Measurements from ENCODE around the gene C12orf43.

Gene C12orf43

GRCh38 chr12:120979220-120979861, 36.9 kb downstream of the C12orf43 start:
- TF ChIP-seq, protein P1, sequence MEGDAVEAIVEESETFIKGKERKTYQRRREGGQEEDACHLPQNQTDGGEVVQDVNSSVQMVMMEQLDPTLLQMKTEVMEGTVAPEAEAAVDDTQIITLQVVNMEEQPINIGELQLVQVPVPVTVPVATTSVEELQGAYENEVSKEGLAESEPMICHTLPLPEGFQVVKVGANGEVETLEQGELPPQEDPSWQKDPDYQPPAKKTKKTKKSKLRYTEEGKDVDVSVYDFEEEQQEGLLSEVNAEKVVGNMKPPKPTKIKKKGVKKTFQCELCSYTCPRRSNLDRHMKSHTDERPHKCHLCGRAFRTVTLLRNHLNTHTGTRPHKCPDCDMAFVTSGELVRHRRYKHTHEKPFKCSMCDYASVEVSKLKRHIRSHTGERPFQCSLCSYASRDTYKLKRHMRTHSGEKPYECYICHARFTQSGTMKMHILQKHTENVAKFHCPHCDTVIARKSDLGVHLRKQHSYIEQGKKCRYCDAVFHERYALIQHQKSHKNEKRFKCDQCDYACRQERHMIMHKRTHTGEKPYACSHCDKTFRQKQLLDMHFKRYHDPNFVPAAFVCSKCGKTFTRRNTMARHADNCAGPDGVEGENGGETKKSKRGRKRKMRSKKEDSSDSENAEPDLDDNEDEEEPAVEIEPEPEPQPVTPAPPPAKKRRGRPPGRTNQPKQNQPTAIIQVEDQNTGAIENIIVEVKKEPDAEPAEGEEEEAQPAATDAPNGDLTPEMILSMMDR (conservative IDR thresholded peaks at IDR 0.05; ENCODE audit: control insufficient read depth, insufficient read depth, low read depth, low read length), result no peak
- H3K4me3 ChIP-seq (ENCODE audit: control insufficient read depth, low read depth, low read length), result no peak overlapping the region
- DNase-seq (ENCODE audit: low read depth), result no peak

DNA sequence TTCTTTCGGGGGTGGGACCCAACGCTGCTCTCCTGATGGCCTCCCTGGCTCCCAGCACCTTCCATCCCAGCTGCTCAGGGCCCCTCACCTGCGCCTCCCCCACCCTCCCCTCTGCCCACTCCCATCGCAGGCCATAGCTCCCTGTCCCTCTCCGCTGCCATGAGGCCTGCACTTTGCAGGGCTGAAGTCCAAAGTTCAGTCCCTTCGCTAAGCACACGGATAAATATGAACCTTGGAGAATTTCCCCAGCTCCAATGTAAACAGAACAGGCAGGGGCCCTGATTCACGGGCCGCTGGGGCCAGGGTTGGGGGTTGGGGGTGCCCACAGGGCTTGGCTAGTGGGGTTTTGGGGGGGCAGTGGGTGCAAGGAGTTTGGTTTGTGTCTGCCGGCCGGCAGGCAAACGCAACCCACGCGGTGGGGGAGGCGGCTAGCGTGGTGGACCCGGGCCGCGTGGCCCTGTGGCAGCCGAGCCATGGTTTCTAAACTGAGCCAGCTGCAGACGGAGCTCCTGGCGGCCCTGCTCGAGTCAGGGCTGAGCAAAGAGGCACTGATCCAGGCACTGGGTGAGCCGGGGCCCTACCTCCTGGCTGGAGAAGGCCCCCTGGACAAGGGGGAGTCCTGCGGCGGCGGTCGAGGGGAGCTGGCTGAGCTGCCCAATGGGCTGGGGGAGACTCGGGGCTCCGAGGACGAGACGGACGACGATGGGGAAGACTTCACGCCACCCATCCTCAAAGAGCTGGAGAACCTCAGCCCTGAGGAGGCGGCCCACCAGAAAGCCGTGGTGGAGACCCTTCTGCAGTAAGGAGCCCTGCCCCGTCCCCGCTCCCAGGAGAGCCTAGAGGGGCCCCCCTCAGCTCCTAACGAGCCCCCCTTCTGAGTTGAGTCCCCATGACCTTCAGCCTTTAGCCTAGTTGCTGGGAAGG, 37.7 kb downstream of the C12orf43 start, which contains the start of gene HNF1A:
Gene HNF1A (plus strand): TSS at position 248 of the 924 bp plus-strand sequence. CDS start 226 bp downstream, at position 474.
- DNase-seq (ENCODE audit: low read depth), result no peak
- TF ChIP-seq, protein P1 (conservative IDR thresholded peaks at IDR 0.05; ENCODE audit: control insufficient read depth, insufficient read depth, low read depth, low read length), result no peak
- no peak within 1 kb of the TSS for H3K4me3 ChIP-seq (ENCODE audit: control insufficient read depth, low read depth, low read length)

DNA sequence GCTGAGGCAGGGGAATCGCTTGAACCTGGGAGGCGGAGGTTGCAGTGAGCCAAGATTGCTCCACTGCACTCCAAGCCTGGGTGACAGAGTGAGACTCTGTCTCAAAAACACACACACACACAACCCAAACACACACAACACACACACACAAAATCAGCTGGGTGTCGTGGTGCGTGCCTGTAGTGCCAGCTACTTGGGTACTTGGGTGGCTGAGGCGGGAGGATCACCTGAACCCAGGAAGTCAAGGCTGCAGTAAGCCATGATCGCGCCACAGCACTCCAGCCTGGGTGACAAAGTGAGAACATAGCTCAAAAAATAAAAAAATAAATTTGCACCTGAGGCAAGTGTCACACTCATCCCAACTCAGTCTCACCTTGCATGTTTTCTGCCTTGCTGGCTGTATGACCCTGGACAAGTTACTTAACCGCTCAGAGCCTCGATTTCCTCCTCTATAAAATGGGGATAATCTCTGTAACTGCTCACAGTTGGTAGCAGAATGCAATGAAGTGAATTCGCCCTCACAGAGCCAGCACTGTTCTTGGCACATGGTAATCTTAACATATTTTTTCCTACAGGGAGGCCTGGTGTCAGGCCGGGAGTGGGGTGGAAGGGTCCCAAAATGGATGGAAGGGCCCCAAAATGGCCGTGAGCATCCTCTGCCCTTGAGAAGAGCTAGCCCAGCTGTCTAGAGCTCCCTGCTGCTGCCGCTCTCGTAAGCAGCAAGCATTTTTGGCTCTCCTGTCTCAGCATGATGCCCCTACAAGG, 38.6 kb downstream of the C12orf43 start:
- TF ChIP-seq, protein P1 (conservative IDR thresholded peaks at IDR 0.05; ENCODE audit: control insufficient read depth, insufficient read depth, low read depth, low read length), result no peak
- no peak for DNase-seq (ENCODE audit: low read depth)
- H3K4me3 ChIP-seq (ENCODE audit: control insufficient read depth, low read depth, low read length), result no peak overlapping the region

DNA sequence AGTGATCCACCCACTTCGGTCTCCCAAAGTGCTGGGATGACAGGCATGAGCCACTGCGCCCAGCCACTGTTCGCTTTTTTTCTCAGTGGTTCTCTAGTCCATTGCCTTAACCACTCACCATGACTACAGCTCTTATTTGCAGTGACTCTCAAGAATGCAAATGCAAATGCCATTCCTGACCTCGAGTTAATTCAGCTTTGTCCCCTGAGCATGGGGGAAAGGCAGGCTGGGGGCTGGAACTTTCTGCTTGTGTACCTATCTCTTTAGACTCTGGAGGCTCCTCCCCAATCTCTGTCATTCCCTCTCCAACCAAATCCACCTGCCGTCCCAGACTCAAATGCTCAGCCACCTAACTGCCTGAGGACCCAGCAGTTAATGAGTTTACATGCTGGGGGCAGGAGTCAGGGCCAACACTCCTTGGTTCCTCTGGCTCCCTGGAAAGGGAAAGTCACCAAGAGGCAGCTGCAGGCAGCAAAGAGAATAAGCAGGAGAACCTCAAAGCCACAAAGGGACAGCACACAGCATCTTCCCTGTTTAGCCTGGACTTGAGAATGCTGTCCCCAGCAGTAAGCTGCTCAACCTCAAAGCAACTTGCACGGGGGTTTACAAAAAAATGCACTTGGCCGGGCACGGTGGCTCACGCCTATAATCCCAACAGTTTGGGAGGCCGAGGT, 43.3 kb downstream of the C12orf43 start:
- no peak overlapping the region for H3K4me3 ChIP-seq (ENCODE audit: control insufficient read depth, low read depth, low read length)
- TF ChIP-seq, protein P1 (conservative IDR thresholded peaks at IDR 0.05; ENCODE audit: control insufficient read depth, insufficient read depth, low read depth, low read length), result no peak
- DNase-seq (ENCODE audit: low read depth), result no peak

DNA sequence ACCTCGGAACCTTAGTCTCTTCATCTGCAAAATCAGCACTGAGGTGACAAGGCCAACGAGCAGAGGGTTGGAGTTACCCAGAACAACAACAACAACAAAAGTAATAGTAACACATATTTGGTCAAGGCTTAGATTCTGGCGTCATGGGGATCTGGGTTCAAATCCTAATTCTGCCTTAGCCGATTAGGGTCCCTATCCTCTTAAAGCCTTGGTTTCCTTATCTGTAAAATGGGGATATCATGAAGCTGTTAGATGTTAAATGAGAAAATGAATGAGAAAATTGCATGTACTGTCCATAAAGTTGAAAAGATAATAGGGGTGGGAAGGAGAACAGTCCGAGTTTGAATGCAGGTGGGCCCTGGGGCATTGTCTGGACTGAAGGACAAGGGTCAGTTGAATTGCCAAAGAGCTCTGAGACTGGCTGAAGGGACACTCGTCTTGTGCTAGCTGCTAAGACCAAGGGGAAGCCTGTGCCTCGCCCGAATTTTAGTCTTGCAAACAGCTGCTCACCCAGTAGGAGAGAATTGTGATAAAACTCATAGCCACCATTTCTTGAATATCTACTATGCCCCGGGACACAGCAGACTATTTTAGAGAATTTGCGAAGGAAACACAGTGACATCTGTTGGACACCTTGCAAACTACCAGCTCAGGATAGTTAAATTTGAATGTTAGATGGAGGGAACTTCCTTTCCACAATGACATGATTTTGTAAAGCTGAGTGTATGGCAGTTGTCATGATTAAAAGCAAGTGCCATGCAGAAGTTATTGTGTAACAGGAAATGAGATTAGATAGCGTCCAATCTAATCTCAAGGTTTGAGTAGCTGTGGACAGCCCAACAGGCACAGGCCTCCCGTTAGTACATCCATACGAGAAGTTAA, 44.7 kb downstream of the C12orf43 start:
- no peak overlapping the region for H3K4me3 ChIP-seq (ENCODE audit: control insufficient read depth, low read depth, low read length)
- TF ChIP-seq, protein P1 (conservative IDR thresholded peaks at IDR 0.05; ENCODE audit: control insufficient read depth, insufficient read depth, low read depth, low read length), result peak; percentile 85
- peak; percentile 65 for DNase-seq (ENCODE audit: low read depth)
